ENCODE data around the gene HIVEP3.

The HIVEP3 gene

GRCh38 chr1:41521766-41522165, 397.0 kb downstream of the HIVEP3 start:
- Histone ChIP-seq H3K4me1 (ENCODE audit: control insufficient read depth, insufficient read depth, low read length, poor library complexity, severe bottlenecking) (peaks cover 13% of the 10 kb centered on the region), H3K36me3 (ENCODE audit: control insufficient read depth, insufficient read depth, low read length) (no peaks in the 10 kb centered on the region), H3K4me3 (ENCODE audit: extremely low read depth, insufficient read depth, low read length, poor library complexity, severe bottlenecking) (no peak overlapping the region), H3K9me3 (ENCODE audit: control insufficient read depth, low read length) (no peaks in the 10 kb centered on the region), H3K27ac (ENCODE audit: low read depth, low read length, severe bottlenecking) (peak overlapping the region; percentile 51)
- WGBS, 2 experiments (ENCODE audit: insufficient coverage in 2 of 2), result 49 to 64% methylated on average over 11 to 12 of the region's 12 CpGs

DNA sequence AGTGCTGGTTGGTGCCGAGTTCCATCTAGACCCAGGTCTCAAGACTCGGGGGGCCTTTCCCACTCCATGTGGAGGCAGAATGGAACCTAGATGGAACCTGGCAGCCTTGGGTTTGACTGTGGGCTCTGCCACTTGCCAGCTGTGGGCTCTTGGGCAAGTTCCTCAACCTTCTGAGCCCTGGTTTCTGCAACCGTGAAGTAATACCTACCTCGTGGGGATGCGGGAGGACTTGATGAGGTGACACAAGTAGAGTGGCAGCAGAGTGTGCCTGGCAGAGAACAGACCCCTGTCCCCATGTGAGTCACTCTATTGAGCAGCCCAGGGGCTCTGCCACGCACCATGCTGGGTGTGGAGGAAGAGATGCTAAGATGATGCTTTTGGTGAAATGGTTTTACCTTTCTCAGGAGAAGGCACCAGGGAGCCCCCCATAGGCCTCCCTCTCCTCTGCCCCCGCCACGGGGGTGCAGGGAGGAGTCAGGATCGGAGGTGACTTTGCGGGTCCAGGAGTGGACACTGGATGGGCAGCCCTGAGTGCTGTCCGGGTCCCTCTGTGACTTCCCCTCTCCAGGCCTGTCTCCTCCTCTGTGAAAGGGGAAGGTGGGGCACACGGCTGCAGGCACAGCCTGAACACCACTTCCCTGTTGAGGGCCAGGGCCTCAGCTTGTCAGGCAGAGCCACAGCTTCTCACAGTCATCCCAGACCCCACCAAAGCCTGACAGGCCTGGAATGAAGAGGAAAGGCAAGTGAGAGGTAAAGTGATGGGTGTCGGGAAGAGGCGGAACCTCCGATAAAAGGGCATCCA, 397.6 kb downstream of the HIVEP3 start:
- Histone ChIP-seq H3K4me1 (ENCODE audit: control insufficient read depth, insufficient read depth, low read length, poor library complexity, severe bottlenecking) (peaks cover 13% of the 10 kb centered on the region), H3K27ac (ENCODE audit: low read depth, low read length, severe bottlenecking) (peak overlapping the region; percentile 51), H3K9me3 (ENCODE audit: control insufficient read depth, low read length) (no peaks in the 10 kb centered on the region), H3K36me3 (ENCODE audit: control insufficient read depth, insufficient read depth, low read length) (no peaks in the 10 kb centered on the region), H3K4me3 (ENCODE audit: extremely low read depth, insufficient read depth, low read length, poor library complexity, severe bottlenecking) (no peak overlapping the region)
- 83 to 99% methylated on average over 7 to 13 of the region's 15 CpGs for WGBS, 2 experiments (ENCODE audit: insufficient coverage in 2 of 2)

DNA sequence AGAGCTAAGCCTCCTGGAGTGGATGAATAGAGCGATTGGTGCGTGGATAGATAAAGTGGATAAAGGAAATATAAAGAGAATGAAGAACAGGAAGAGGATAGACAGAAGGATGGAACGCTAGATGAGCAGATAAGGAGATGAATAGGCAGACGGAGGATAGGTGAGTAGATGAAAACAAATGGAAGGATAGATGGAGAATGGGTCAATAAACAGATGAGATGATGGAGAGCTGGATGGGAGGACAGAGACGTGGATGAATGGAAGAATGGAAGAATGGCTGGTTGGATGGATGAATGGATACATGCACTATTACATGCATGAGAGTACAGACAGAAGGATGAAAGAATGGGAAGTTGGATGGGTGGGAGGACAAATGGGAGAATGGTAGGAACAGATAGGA, 399.1 kb downstream of the HIVEP3 start:
- H3K36me3 ChIP-seq (ENCODE audit: control insufficient read depth, insufficient read depth, low read length), result no peaks in the 10 kb centered on the region
- peaks cover 25% of the 10 kb centered on the region for H3K4me1 ChIP-seq (ENCODE audit: control insufficient read depth, insufficient read depth, low read length, poor library complexity, severe bottlenecking)
- H3K9me3 ChIP-seq (ENCODE audit: control insufficient read depth, low read length), result no peaks in the 10 kb centered on the region
- WGBS, 2 experiments (ENCODE audit: insufficient coverage in 2 of 2), result 95 to 97% methylated on average over 5 of the region's 5 CpGs
- no peak overlapping the region for H3K27ac ChIP-seq (ENCODE audit: low read depth, low read length, severe bottlenecking)
- H3K4me3 ChIP-seq (ENCODE audit: extremely low read depth, insufficient read depth, low read length, poor library complexity, severe bottlenecking), result no peak overlapping the region

DNA sequence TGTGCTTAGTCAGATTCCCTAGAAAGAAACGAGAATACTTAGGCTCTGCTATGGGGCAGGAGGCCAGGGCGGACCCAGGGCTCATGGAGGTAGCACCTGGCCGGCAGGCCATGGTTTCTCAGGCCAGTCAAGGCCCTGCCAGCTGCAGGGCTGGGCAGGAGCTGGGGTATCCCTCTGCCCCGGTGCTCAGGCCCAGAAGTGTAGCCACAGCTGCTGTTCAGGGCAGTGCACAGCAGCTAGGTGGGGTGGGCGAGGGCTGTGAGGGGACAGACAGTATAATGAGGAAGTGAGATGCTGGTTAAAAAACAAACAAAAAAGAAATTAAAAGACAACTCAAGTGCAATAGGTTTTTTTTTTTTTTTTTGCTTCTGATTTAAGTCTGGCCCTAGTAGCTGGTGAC, 400.3 kb downstream of the HIVEP3 start:
- H3K27ac ChIP-seq (ENCODE audit: low read depth, low read length, severe bottlenecking), result no peak overlapping the region
- H3K9me3 ChIP-seq (ENCODE audit: control insufficient read depth, low read length), result no peaks in the 10 kb centered on the region
- no peaks in the 10 kb centered on the region for H3K36me3 ChIP-seq (ENCODE audit: control insufficient read depth, insufficient read depth, low read length)
- H3K4me1 ChIP-seq (ENCODE audit: control insufficient read depth, insufficient read depth, low read length, poor library complexity, severe bottlenecking), result peaks cover 25% of the 10 kb centered on the region
- no peak overlapping the region for H3K4me3 ChIP-seq (ENCODE audit: extremely low read depth, insufficient read depth, low read length, poor library complexity, severe bottlenecking)
- 87 to 89% methylated on average over 4 to 5 of the region's 5 CpGs for whole genome bisulfite sequencing, 2 experiments (ENCODE audit: insufficient coverage in 2 of 2)

- no peaks in the 10 kb centered on the region for H3K9me3 ChIP-seq (ENCODE audit: control insufficient read depth, low read length)
- no peak overlapping the region for H3K27ac ChIP-seq (ENCODE audit: low read depth, low read length, severe bottlenecking)
- H3K36me3 ChIP-seq (ENCODE audit: control insufficient read depth, insufficient read depth, low read length), result peaks cover 6% of the 10 kb centered on the region
- H3K4me1 ChIP-seq (ENCODE audit: control insufficient read depth, insufficient read depth, low read length, poor library complexity, severe bottlenecking), result peaks cover 21% of the 10 kb centered on the region
- 91 to 98% methylated on average over 3 of the region's 3 CpGs for WGBS, 2 experiments (ENCODE audit: insufficient coverage in 2 of 2)
- no peak overlapping the region for H3K4me3 ChIP-seq (ENCODE audit: extremely low read depth, insufficient read depth, low read length, poor library complexity, severe bottlenecking)
Observed at GRCh38 chr1:41517062-41517438, 401.7 kb downstream of the HIVEP3 start.

GRCh38 chr1:41516168-41517061, 402.3 kb downstream of the HIVEP3 start:
- H3K36me3 ChIP-seq (ENCODE audit: control insufficient read depth, insufficient read depth, low read length), result peaks cover 6% of the 10 kb centered on the region
- H3K4me3 ChIP-seq (ENCODE audit: extremely low read depth, insufficient read depth, low read length, poor library complexity, severe bottlenecking), result no peak overlapping the region
- H3K27ac ChIP-seq (ENCODE audit: low read depth, low read length, severe bottlenecking), result no peak overlapping the region
- H3K4me1 ChIP-seq (ENCODE audit: control insufficient read depth, insufficient read depth, low read length, poor library complexity, severe bottlenecking), result peaks cover 15% of the 10 kb centered on the region
- H3K9me3 ChIP-seq (ENCODE audit: control insufficient read depth, low read length), result no peaks in the 10 kb centered on the region
- 36 to 42% methylated on average over 44 to 51 of the region's 53 CpGs for WGBS, 2 experiments (ENCODE audit: insufficient coverage in 2 of 2)

DNA sequence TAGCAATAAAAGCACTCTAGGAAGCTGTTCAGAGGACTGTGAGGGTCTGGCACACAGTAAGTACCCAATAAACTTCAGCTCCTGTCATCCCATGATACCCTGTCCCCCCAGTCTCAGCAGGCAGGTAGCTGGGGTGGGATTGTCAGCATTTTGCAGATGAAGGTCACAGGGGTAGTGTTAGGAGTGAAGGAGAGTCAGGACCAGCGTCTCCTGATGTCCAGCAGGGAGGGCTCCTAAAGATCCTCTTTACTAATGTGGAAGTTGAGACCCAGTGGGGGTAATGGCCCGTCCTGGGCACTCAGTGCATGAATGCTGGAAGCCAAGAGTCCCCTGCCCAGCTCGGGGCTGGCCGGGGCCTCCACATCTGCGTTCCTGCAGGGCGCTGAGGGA, 402.9 kb downstream of the HIVEP3 start:
- Histone ChIP-seq H3K27ac (ENCODE audit: low read depth, low read length, severe bottlenecking) (no peak overlapping the region), H3K4me1 (ENCODE audit: control insufficient read depth, insufficient read depth, low read length, poor library complexity, severe bottlenecking) (peaks cover 11% of the 10 kb centered on the region), H3K4me3 (ENCODE audit: extremely low read depth, insufficient read depth, low read length, poor library complexity, severe bottlenecking) (no peak overlapping the region), H3K9me3 (ENCODE audit: control insufficient read depth, low read length) (no peaks in the 10 kb centered on the region), H3K36me3 (ENCODE audit: control insufficient read depth, insufficient read depth, low read length) (peaks cover 6% of the 10 kb centered on the region)
- WGBS, 2 experiments (ENCODE audit: insufficient coverage in 2 of 2), result 15 to 18% methylated on average over 4 to 6 of the region's 6 CpGs

DNA sequence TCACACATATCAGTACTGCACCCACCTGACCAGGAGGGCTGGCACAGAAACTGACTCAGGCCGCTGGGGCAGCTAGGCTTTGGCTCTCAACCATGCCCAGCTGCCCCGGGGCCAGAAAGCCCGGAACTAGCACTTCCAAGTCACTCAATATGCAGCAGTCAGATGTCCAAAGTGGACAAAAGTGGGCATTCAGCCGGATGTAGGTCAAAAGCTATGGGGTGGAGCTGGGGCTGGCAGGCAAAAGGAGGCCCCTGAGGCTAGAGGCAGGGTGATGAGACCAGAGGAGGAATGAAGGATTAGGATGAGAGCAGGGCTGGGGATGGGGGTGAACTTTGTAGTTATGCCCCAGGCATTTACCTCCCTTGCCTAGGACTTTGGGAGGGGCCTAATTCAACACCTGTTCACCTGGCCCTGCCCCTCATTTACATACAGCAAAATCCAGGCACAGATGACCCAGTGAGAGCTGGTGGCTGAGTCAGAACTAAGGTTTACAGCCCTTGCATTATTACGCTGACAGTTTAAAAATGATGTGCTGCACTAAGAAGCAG, 403.5 kb downstream of the HIVEP3 start:
- WGBS, 2 experiments (ENCODE audit: insufficient coverage in 2 of 2), result 87 to 91% methylated on average over 3 to 5 of the region's 5 CpGs
- H3K9me3 ChIP-seq (ENCODE audit: control insufficient read depth, low read length), result no peaks in the 10 kb centered on the region
- H3K4me3 ChIP-seq (ENCODE audit: extremely low read depth, insufficient read depth, low read length, poor library complexity, severe bottlenecking), result no peak overlapping the region
- no peak overlapping the region for H3K27ac ChIP-seq (ENCODE audit: low read depth, low read length, severe bottlenecking)
- H3K4me1 ChIP-seq (ENCODE audit: control insufficient read depth, insufficient read depth, low read length, poor library complexity, severe bottlenecking), result peaks cover 11% of the 10 kb centered on the region
- peaks cover 6% of the 10 kb centered on the region for H3K36me3 ChIP-seq (ENCODE audit: control insufficient read depth, insufficient read depth, low read length)

- Histone ChIP-seq H3K27ac (ENCODE audit: low read depth, low read length, severe bottlenecking) (no peak overlapping the region), H3K9me3 (ENCODE audit: control insufficient read depth, low read length) (no peaks in the 10 kb centered on the region), H3K4me3 (ENCODE audit: extremely low read depth, insufficient read depth, low read length, poor library complexity, severe bottlenecking) (no peak overlapping the region), H3K4me1 (ENCODE audit: control insufficient read depth, insufficient read depth, low read length, poor library complexity, severe bottlenecking) (peaks cover 11% of the 10 kb centered on the region), H3K36me3 (ENCODE audit: control insufficient read depth, insufficient read depth, low read length) (peaks cover 6% of the 10 kb centered on the region)
- WGBS, 2 experiments (ENCODE audit: insufficient coverage in 2 of 2), result 87 to 90% methylated on average over 8 of the region's 8 CpGs
Observed at GRCh38 chr1:41514381-41514780, 404.3 kb downstream of the HIVEP3 start.

DNA sequence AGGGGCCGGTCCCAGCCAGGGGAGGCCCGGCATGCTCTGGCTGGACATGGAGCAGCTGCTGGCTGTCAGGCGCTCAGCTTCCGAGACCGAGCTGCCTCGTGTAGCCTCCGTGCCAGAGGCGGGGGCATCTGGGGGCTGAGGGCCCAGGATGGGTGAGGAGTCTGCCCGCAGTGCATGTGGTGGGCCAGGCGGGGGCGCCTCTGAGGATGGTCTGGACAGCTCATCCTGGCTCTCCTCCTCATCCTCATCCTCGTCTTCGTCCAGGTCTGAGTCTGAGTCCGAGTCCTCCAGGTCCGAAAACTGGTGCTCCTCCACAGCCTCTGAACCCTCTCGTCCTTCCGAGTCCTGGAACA, 405.4 kb downstream of the HIVEP3 start:
- Histone ChIP-seq H3K36me3 (ENCODE audit: control insufficient read depth, insufficient read depth, low read length) (peaks cover 6% of the 10 kb centered on the region), H3K4me1 (ENCODE audit: control insufficient read depth, insufficient read depth, low read length, poor library complexity, severe bottlenecking) (peaks cover 11% of the 10 kb centered on the region), H3K4me3 (ENCODE audit: extremely low read depth, insufficient read depth, low read length, poor library complexity, severe bottlenecking) (no peak overlapping the region), H3K27ac (ENCODE audit: low read depth, low read length, severe bottlenecking) (no peak overlapping the region), H3K9me3 (ENCODE audit: control insufficient read depth, low read length) (no peaks in the 10 kb centered on the region)
- 70% methylated on average over 15 to 17 of the region's 17 CpGs for WGBS, 2 experiments (ENCODE audit: insufficient coverage in 2 of 2)
